SKM-1 treated with dmso at 0.1 percent for 144 hours (cell line): ENCODE measurements around the gene CDCP1.
"Not testable (repeated sequence)": the region's sequence is repeated elsewhere in the genome, so short reads cannot be mapped to it uniquely, and the experiment has no call there.

Experiments
- DNase-seq: peaks from one replicate; lab custom pipeline; 2025; ENCODE audit not compliant: unreplicated experiment; lab: John Stamatoyannopoulos, UW

Gene CDCP1

DNA sequence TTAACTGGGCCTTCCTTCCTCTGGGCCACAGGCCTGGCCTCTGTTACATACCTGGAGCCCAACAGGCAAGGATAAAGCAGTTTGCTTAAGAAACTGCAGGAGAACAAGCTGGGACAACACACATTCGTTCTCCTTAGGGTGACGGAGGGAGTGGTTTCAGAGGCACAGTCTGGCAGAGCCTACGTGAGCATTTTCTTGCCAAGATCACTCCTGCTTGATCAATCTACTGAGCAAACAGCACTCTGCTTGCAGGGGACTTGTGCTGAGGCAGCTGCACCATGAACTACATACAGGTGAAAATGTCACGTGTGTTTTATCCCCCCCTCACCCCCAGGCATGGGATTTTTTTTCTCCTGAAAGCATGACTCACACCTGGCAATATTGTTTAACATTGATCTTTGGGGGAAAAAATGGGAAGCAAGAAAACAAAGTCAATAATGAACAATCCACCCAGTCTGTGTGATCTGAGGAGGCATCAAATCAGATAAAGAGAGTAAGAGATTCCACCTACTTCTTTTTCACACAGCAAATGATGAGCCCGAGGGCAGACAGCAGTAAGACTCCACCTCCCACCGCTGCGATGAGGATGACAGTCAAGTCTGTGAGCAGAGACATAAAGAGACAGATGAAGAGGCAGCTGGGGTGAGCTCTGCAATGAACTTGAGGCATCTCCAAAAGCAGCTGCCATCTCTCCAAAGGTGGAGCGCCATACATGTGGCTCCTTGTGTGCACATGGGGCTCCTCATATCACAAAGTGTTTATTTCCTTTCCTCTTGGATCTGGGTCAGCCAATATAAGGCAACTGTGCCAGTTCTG is 57.4 kb downstream of the CDCP1 start:
- DNase-seq: no peak

DNA sequence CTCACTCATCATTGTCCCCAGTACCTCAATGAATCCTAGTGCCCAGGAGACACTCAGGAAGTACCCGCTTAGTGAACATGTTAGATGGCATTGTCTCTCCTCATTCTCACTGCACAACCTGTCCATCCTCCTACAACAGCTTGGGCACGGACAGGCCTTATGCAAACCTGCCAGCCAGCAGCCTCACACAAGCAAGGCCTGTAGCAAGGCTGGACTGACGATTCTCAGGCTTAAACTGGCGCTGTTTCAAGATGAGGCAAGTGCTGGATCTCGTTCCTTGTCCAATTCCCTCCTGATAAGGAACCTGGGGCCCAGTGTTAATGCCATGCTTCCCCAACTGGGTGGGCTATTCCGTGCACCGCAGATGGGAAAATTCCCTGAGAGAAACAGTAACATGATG is 59.0 kb downstream of the CDCP1 start:
- DNase-seq: no peak

DNA sequence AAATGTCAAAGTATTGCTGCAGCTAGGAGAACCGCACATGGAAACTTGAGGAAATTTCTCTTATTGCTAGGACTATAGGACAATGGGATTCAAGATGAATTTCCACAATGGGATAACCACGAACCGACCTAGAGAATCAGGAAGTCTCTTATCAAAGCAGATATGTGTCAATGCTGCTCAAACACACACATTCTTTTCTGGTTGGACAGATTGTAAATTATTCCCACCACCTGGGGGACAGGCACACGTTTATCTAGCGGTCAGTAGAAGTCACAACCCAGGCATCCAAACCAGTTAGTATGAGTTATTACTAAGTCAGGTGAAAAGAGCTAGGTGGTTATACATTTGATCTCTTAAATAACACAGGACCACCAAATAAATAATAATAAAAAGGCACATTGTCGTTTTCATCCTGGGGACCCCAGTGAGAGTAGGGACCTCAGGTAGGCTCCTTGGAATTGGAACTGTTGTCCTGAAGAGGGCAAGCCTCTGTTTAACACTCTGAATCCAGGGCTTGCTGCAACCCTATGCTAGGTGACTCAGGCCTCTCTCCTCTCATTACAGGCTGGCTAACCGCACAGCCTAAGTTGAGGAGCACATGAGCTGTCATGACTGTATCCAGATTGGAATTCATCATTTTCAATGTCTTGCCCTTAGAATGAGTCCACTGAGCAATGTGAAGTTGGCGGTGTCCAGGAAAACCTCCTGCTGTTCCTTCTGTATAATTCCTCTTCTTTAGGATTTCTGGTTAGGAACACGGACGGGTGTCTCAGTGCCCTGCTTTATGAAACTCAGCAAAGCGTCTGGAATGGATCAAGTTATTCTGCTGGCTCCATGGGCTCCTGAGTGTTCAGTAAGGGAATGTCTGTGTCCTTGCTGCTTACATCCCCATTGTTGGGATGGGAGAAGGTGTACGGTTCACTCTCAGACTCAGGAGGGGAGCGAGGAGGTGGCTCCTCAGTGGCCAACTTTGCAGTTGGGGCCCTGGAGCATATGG is 61.1 kb downstream of the CDCP1 start:
- no peak for DNase-seq

DNA sequence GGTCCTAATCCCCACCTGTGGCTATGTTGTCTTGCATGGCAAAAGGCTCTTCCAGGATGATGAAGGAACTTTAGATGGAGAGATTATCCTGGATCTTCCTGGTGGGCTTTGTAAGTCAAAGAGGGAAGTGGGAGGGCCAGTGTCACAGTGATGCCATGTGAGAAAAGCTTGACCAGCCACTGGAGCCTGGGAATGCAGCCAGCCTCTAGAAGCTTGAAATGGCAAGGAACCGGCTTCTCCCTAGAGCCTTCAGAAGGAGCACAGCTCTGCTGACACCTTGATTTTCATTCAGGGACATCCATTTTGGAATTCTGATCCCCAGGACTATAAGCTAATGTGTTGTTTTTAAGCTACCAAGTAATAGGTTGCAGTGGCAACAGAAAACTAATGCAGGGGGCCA is 61.8 kb downstream of the CDCP1 start:
- DNase-seq: no peak

DNA sequence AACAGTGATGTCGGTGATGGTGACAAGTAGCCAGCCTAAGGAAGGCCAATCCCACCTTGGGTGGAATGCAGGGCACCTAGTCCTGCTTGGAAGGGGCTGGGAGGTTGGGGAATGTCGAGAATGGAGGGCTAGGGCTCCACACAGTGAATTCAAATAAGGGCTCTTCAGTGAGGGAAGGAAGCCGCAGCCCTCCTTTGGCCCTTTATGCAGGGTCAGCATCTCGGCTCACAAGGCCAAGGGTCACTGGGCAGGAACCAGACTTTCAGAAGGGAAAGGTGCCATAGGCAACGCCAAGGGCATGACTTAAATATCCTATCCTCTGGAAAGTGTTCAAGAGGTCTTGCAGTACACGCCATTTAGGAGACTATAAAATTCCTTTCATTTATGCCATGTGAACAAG is 63.2 kb downstream of the CDCP1 start:
- DNase-seq: no peak

DNA sequence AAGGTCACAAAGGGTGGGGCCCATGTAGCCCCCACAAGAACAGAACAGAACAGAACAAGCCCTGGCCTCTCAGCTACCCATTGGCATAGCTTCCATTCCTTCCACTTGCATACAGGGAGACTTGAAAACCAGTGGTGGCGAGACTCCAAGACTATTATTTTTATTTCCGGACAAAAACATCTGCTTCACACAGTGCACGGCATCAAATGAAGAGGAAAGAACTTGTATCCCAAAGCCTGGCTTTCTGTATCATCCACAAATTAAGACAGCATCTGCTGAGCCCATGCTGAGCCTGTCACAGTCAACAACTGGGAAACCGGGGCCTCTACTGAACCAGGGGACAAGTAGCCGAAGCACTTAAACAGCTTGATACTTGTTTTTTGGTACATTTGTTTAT is 64.0 kb downstream of the CDCP1 start:
- DNase-seq: no peak

DNA sequence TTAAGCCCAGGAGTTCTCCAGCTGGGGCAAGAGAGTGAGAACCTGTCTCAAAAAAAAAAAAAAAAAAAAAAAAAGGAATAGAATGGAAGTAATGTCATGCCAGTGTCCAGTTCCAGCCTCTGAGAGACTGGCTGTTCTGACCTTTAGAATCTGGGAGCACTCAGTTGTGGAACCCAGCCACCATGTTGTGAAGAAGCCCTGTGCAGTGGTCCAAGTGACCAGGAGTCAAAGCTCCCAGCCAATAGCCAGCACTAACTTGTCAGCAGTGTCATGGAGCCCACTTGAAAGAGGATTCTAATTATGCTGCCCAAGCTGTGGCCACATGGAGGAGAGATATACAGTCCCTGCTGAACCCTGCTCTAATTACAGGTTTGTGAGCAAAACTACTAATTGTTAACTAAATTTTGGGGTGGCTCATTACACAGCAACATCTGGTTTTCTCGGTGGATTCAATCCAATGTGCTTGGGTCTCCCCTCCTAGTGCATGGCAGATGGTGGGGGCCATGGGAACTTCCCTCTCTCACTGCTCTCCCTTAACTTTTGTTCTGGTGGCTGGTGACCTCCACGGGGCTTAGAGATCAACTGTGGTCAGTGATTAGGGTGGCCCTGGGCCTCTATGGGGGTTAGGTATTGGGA is 64.6 kb downstream of the CDCP1 start:
- no peak for DNase-seq

DNA sequence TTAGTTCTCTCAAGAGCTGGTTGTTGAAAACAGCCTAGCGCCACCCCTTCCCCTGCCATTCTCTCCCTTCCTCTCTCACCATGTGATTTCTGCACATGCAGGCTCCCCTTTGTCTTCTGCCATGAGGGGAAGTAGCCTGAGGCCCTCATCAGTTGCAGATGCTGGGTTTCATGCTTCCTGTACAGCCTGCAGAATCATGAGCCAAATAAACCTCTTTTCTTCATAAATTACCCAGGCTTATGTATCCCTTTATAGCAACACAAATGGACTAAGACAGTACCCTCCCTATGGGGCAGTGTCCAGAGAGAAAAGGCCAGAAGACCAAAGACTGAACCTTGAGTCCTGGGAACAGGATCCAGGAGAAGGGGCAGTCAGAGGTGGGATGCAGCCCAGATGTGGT is 65.4 kb downstream of the CDCP1 start:
- DNase-seq: no peak

DNA sequence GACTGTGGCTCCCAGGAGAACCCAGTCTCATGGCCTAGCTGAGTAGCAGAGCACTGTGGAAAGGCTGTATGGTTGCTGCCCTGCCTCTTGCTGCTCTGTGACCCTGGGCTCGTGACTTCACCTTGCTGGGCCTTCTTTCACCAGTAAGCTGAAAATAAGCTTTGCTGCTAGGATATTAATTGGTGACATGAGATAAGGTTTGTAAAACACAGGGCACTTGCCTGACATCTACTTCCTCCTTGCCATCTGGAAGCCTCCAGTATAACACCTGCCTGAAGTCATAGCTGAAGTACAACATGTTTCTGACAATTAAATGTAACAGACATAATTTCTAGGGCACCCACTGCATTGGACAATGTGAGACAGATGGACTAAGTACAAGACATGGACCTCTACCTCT is 66.5 kb downstream of the CDCP1 start:
- DNase-seq: no peak

DNA sequence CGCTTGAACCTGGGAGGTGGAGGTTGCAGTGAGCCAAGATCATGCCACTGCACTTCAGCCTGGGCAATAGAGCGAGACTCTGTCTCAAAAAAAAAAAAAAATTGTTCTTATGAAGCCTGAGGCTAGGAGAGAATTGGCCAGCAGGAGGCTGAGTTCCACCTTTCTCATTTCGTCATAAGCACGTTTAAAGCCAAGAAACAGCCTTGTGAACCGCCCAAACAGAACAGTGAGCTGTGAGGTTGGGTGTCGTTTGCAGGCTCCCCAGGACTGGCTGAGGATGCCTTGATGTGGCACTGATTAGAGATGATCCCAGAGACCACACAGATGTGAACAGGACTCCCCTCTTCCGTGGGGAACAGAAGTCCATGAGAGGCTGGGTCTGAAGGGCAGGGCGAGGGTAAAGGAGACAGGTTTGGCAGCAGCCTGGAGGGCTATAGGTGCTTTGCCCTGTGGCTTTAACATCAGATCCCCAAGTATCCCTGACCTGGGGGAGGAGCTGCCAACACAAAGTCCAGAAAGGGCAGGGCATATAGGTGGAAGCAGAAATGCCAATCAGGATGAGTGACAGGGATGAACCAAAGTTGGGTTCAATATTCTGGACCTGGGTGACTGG is 67.2 kb downstream of the CDCP1 start:
- DNase-seq: peak; percentile 5

DNA sequence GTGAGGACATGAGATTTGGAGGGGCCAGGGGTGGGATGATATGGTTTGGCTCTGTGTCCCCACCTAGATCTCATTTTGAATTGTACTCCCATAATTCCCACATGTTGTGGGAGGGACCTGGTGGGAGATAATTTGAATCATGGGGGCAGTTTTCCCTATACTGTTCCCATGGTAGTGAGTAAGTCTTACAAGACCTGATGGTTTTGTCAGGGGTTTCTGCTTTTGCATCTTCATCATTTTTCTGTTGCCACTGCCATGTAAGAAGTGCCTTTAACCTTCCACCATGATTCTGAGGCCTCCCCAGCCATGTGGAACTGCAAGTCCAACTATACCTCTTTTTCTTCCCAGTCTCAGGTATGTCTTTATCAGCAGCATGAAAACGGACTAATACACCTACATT is 67.9 kb downstream of the CDCP1 start:
- DNase-seq: not testable (repeated sequence)

DNA sequence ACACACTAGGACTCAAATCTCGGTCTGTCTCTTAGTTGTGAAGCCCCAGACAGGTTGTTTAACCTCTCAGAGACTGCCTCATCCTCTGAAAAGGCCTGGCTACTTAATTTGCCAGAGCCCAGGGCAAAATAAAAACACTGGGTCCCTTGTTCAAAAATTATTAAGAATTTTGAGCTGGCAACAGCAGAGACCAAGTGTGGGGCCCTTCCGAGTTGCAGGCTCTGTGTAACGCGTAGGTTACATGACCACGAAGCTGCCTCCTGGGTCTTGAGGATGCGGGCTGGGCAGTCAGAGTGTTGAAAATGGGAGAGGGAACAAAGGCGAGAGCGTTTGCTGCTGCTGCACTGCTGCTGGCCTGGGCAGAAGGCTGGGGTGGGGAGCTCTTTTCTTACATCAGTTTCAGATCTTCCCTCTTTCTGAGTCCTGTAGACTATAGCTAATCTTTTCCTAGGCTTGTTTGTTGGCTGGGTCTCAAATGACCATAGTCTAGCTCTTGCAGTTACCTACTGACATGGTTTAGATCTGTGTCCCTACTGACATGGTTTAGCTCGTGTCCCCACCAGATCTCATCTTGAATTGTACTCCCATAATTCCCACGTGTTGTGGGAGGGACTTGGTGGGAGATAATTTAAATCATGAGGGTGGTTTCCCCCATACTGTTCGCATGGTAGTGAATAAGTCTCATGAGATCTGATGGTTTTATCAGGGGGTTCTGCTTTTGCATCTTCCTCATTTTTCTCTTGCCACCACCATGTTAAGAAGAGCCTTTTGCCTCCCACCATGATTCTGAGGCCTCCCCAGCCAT is 70.2 kb downstream of the CDCP1 start:
- DNase-seq: no peak

DNA sequence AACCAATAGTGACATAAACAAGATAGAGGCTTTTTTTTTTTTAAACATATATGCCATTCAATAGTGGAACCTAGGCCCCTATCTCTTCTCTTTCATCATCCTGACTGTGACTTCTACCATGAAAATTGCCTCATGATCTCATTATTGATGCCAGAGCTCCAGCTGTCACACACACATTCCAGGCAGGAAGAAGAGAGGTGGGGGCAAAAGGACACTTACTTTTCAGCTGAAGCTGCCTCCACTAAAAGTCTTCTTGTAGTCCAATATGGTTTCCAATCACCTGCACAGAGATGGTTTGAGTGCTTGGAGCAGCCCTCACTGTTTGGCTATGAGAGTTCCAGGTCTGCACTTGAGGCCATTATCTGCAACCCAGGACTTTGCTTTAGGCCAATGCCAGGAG is 75.1 kb downstream of the CDCP1 start:
- no peak for DNase-seq

DNA sequence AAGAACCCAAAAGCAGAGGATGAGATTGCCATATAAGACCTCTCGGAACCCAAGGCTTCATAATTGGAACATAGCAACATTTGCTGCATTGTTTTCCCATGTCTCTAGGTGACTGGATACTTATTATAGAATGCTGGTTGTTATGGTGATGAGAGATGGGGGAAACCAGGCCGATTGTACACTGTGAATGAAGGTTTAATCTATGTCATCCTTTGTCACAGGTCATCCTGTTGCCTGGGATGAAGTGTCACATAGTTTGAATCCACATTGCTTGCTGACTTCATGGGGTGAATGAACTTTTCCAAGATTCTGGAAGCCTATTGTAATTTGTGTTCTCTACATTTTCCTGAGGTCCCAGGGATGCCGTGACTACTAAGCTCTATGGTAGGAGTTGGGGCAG is 78.2 kb downstream of the CDCP1 start:
- DNase-seq: no peak

DNA sequence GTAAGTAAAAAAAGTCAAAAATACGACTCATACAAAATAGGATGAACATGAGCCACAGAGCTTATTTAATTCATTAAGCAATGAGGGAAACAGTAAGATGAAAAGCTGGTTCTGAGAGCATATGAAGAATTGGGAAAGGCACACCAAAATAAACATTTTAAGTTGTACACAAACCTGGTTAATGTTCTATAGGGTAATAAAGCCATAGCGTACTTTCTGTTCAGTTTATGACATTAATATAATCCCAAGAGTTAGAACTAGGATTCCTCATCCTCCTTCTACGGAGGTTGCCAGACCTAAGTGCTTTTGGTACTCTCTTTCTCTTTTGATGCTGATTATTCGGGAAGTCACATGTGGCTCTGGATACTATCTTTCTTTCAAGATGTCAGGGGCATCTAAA is 78.7 kb downstream of the CDCP1 start:
- no peak for DNase-seq

DNA sequence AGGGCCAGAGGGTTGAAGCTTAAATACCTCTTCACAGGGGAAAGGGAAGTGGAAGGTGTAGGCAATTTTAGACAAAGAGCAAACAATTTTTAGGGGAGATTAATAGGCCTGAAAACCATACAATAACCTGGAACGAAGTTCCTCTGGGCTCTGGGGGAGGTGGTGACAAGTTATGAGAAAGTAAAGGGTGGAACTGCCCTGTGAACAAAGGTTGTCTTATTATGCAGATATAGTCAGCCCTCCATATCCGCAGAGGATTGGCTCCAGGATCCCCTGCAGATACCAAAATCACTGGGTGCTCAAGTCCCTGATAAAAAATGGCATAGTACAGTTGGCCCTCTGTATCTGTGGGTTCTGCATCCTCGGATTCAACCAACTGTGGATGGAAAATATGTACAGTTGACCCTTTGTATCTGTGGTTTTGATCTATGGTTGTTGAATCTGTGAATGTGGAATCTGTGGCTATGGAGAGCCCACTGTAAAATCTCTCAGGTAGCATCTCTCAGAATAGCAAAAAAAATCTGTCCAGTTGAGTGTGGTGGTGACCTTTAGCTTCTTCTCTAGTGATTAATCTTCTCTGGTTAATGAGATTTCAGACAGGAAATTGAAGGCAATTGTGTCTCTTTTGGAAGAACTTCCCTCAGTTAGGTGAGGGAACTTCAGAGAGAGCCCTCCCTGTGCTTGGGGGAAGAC is 79.9 kb downstream of the CDCP1 start:
- no peak for DNase-seq

DNA sequence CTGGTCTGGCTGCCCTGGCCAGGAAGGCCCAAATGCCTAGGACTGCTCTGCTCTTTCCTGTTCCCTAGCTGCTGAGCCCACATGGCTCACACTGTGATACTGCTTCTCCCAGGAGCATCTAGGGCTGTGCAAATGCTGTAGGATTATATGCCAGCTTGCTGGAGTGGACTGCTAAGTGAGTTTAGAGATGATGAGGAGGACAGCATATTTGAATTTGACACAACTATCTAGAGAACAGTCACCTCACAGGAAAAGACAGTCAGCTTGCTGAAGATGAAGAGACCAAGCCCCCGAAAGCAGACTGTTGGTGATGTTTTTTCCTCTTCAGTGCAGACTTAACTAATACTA is 80.8 kb downstream of the CDCP1 start:
- DNase-seq: no peak

DNA sequence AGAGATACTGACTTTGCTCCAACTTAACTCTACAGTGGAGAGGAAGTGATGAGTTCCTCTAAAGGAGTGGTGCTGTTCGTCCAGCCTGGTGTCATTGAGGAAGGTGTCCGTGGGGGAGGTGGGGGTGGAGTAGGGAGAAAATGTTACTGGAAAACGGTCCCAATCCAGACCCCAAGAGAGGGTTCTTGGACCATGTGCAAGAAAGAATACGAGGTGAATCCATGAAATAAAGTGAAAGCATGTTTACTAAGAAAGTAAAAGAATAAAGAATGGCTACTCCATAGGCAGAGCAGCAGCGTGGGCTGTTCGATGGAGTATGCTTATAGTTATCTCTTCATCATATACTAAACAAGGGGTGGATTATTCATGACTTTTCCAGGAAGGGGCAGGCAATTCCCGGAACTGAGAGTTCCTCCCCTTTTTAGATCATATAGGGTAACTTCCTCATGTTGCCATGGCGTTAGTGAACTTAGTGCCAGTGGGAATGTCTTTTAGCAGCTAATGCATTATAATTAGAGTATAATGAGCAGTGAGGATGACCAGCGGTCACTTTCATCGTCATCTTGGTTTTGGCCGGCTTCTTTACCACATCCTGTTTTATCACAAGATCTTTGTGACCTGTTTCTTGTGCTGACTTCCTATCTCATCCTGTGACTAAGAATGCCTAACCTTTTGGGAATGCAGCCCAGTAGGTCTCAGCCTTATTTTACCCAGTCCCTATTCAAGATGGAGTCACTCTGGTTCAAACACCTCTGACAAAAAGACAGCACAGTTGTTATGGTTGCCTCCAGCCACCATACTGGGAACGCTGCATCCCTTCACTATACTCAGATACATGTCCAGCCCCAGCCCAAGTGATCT is 81.4 kb downstream of the CDCP1 start:
- DNase-seq: peak; percentile 27

DNA sequence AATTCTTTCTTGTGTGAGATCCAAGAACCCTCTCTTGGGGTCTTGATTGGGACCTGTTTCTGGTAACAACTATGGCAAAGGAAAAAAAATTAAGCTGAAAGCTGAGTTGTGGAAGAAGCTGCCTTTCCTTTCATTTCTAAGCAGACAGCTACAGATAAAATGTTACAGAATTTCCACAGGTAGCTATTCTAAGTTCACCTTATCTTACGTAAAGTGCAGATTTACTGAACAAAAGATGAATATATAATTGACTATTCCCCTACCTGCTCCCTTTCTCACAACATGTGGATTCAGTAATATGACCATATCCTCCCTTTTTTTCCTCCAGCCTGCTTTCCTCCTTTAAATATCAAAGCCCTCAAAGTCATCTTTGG is 83.5 kb downstream of the CDCP1 start:
- no peak for DNase-seq
